VCaP (cell line): ENCODE data around the gene ARHGEF7.

ENCODE experiments used
- H3K27ac ChIP-seq: fragments of 450-650 bp; 2 replicates; pipeline ENCODE4 v1.5.1; 2017
- TF ChIP-seq, protein P1 (sequence below): fragments of 450-650 bp; conservative IDR thresholded peaks from 2 replicates; pipeline ENCODE4 v1.5.1; 2017; ENCODE audit warnings: mild to moderate bottlenecking, moderate library complexity

The ARHGEF7 gene

DNA sequence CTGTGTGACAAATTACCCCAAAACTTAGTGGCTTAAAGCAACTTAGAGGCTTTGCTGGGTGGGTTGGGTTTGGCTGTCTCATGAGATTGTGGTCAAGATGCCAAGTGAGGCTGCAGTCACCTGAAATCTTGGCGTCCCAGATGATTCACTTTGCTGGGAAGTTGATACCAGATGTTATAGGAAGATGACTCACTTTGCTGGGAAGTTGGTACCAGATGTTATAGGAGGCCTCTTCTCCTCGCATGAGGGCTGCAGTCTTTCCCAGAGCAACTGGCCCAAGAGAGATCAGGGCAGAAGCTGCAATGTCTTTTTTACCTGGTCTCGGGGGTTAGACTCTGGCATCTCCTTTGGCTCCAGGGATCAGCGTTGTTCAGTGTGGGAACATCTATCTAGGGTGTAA is 222.1 kb downstream of the ARHGEF7 start:
- no peak overlapping the region for H3K27ac ChIP-seq
- TF ChIP-seq, protein P1, sequence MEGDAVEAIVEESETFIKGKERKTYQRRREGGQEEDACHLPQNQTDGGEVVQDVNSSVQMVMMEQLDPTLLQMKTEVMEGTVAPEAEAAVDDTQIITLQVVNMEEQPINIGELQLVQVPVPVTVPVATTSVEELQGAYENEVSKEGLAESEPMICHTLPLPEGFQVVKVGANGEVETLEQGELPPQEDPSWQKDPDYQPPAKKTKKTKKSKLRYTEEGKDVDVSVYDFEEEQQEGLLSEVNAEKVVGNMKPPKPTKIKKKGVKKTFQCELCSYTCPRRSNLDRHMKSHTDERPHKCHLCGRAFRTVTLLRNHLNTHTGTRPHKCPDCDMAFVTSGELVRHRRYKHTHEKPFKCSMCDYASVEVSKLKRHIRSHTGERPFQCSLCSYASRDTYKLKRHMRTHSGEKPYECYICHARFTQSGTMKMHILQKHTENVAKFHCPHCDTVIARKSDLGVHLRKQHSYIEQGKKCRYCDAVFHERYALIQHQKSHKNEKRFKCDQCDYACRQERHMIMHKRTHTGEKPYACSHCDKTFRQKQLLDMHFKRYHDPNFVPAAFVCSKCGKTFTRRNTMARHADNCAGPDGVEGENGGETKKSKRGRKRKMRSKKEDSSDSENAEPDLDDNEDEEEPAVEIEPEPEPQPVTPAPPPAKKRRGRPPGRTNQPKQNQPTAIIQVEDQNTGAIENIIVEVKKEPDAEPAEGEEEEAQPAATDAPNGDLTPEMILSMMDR, result no peak

DNA sequence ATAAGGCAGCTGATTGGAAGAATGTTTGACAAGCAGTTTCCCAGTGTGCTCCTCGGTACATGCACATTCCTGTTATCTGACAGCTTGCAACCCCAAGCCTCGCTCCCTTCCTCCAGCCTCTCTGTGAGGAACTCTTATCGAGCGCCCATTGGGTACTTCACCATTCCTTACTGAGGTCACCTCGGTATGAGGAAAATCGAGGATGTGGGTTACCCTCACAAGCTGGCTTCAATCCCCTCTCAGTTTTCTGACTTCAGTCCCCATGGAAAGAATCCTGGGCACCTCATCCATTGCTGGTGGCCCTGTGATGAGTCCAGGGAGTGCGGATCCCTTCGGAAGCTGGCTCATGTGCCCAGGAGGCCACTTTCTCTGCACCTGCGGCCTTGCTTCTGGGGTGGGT is 222.6 kb downstream of the ARHGEF7 start:
- no peak overlapping the region for H3K27ac ChIP-seq

GRCh38 chr13:111338841-111339240 is 223.7 kb downstream of the ARHGEF7 start:
- TF ChIP-seq, protein P1, result no peak
- no peak overlapping the region for H3K27ac ChIP-seq

More for the DNA sequence above, 222.6 kb downstream of the ARHGEF7 start:
- TF ChIP-seq, protein P1, result no peak

GRCh38 chr13:111339366-111340143 is 224.4 kb downstream of the ARHGEF7 start:
- TF ChIP-seq, protein P1, result no peak
- H3K27ac ChIP-seq, result no peak overlapping the region

GRCh38 chr13:111341886-111342285 is 226.8 kb downstream of the ARHGEF7 start:
- TF ChIP-seq, protein P1, result no peak
- no peak overlapping the region for H3K27ac ChIP-seq

DNA sequence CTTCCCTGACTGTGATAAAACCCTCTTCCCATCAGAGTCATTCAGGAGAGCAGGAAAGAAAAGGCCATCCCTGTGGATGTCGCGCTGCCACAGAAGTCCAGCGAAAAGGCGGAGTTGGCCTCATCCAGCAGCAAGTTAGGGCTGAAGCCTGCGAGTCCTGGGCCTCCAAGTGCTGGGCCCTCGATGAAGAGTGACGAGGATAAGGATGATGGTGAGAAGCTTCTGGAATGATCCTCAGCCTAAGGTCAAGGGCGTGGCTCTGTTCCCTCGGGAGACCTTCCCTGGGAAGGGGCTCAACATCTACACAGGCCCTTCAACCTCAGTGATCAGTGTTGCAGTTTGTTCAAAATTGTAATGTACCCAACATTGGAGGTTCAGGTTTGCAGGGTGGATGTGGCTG is 227.6 kb downstream of the ARHGEF7 start:
- TF ChIP-seq, protein P1, result no peak

DNA sequence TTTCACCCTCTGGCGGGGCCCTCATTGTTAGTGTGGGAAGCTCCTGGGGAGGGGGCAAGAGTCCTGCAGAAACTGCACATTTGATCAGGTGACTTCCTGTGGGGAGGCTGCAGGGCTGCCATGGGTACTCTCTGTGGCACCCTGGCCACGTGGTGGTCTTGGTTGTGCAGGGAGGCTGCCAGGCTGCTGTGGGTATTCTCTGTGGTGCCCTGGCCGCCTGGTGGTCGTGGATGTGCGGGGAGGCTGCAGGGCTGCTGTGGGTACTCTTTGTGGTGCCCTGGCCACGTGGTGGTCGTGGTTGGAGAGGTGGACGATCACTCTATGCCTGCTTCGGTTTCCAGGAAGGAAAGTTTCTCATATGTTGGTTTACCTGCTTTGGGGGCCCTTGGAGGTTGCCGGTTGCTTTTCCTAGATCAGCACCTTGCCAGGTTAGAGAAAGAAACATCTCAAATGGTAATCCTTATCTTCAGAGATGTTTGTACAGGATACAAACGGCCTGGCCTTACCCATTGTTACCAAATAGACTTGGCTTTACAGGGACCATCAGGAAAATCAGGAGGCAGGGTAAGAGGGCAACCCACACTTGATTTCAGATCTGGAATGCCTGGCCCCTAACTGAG is 228.2 kb downstream of the ARHGEF7 start:
- H3K27ac ChIP-seq, result no peak overlapping the region
- TF ChIP-seq, protein P1, result no peak; the same call in 1 of the 2 replicates

More for the DNA sequence above, 227.6 kb downstream of the ARHGEF7 start:
- H3K27ac ChIP-seq, result no peak overlapping the region
